K562 (cell line): Measurements from ENCODE around the gene PCP2. TPM values are rescaled to one million over a fixed set of nuclear protein-coding genes. Genes with fewer than 3 reads are reported as not detected.
A peak's percentile ranks its signal among the peaks of the same experiment; 100 is the strongest.

Experiments used
- CBX1 ChIP-seq: sonication (generic); IDR thresholded peaks from 2 replicates; pipeline ENCODE4 v1.6.1; 2016; ENCODE audit warnings: antibody characterized with exemption, low read depth, mild to moderate bottlenecking
- CREB3 ChIP-seq: fragments of 450-650 bp; conservative IDR thresholded peaks from 2 replicates; pipeline ENCODE4 v1.6.1; 2016; ENCODE audit warnings: missing genetic modification characterization, low read depth, mild to moderate bottlenecking, missing compliant biosample characterization, moderate library complexity
- E4F1 ChIP-seq: fragments of 250-450 bp; sonication (Bioruptor Pico); IDR thresholded peaks from 2 replicates; pipeline ENCODE4 v1.5.0; 2021; ENCODE audit warnings: mild to moderate bottlenecking, borderline replicate concordance
- FOXP1 ChIP-seq: sonication (generic); formaldehyde crosslinking; IDR thresholded peaks from 2 replicates; pipeline ENCODE4 v1.8.0; 2022; ENCODE audit warnings: mild to moderate bottlenecking, missing genetic modification reagents
- KLF6 ChIP-seq: fragments of 250-450 bp; sonication (Bioruptor Pico); IDR thresholded peaks from 2 replicates; pipeline ENCODE4 v1.4.0; 2020; ENCODE audit warnings: mild to moderate bottlenecking, moderate library complexity, borderline replicate concordance
- L3MBTL2 ChIP-seq: fragments of 450-650 bp; IDR thresholded peaks from 2 replicates; pipeline ENCODE4 v1.6.1; 2016; ENCODE audit warnings: mild to moderate bottlenecking, moderate library complexity
- MBD1 ChIP-seq: fragments of 250-450 bp; sonication (Bioruptor Pico); IDR thresholded peaks from 2 replicates; pipeline ENCODE4 v1.8.0; 2022; ENCODE audit warnings: inconsistent platforms
- MEF2D ChIP-seq: conservative IDR thresholded peaks from 2 replicates; pipeline ENCODE4 v1.6.1; 2016; ENCODE audit warnings: low read depth, missing genetic modification characterization, missing compliant biosample characterization
- MXI1 ChIP-seq: IDR thresholded peaks from 2 replicates; pipeline ENCODE4 v1.6.1; 2011; ENCODE audit warnings: low read depth, mild to moderate bottlenecking, improper control_type of control experiment, low read length
- NKRF ChIP-seq: fragments of 450-650 bp; IDR thresholded peaks from 2 replicates; pipeline ENCODE4 v1.6.1; 2016; ENCODE audit warnings: borderline replicate concordance
- RBM22 ChIP-seq: fragments of 200-400 bp; formaldehyde crosslinking; IDR thresholded peaks from 2 replicates; pipeline ENCODE4 v1.6.1; 2018; ENCODE audit warnings: low read length, low read depth; ENCODE audit not compliant: poor library complexity, severe bottlenecking
- SAP30 ChIP-seq: fragments of 200-600 bp; sonication (generic); IDR thresholded peaks from 2 replicates; pipeline ENCODE4 v1.6.1; 2012; ENCODE audit warnings: borderline replicate concordance, low read depth, mild to moderate bottlenecking, moderate library complexity, low read length, control low read depth, inconsistent platforms; ENCODE audit not compliant: insufficient read depth, poor library complexity, severe bottlenecking
- SRSF1 ChIP-seq: fragments of 200-400 bp; formaldehyde crosslinking; IDR thresholded peaks from 2 replicates; pipeline ENCODE4 v1.6.1; 2017; ENCODE audit warnings: mild to moderate bottlenecking, low read depth, low read length, moderate library complexity
- THRAP3 ChIP-seq: fragments of 450-650 bp; IDR thresholded peaks from 2 replicates; pipeline ENCODE4 v1.6.1; 2016; ENCODE audit warnings: mild to moderate bottlenecking, inconsistent platforms, borderline replicate concordance
- ZBTB43 ChIP-seq: sonication (generic); formaldehyde crosslinking; IDR thresholded peaks from 2 replicates; pipeline ENCODE4 v1.8.0; 2023; ENCODE audit warnings: mild to moderate bottlenecking, missing genetic modification reagents
- ZBTB8A ChIP-seq: fragments of 450-650 bp; IDR thresholded peaks from 2 replicates; pipeline ENCODE4 v1.6.1; 2018; ENCODE audit warnings: mild to moderate bottlenecking, moderate library complexity; ENCODE audit not compliant: partially characterized antibody
- ZKSCAN8 ChIP-seq: fragments of 200-800 bp; sonication (Bioruptor generic); IDR thresholded peaks from 2 replicates; pipeline ENCODE4 v1.6.1; 2016; ENCODE audit warnings: missing genetic modification characterization, missing compliant biosample characterization
- ZNF212 ChIP-seq: fragments of 450-650 bp; formaldehyde crosslinking; IDR thresholded peaks from 2 replicates; pipeline ENCODE4 v1.4.0; 2020; ENCODE audit warnings: mild to moderate bottlenecking
- ZNF445 ChIP-seq: fragments of 250-450 bp; sonication (Bioruptor Pico); IDR thresholded peaks from 2 replicates; pipeline ENCODE4 v1.4.0; 2020; ENCODE audit warnings: low read depth, mild to moderate bottlenecking, moderate library complexity
- polyA plus RNA-seq, 8 experiments: library from polyadenylated mRNA; depleted of rRNA in 4 of 8; stranded (reverse) in 5 of 8; unstranded in 3 of 8; fragments of >200 nt; fragmentation: Nextera tagmentation in 2 of 8; fragmentation: Illumina TruSeq in 1 of 8; extraction: Ambion mirVana in 2 of 8; extraction: Trizol in 1 of 8; gene quantifications; 2 replicates each; pipeline versions ENCODE4 v1.2.1 to v1.2.3, GENCODE V29; 2011 to 2014; ENCODE audit warnings: inconsistent platforms in 1 of 8, missing spikeins in 1 of 8
- total RNA-seq, 7 experiments: library from RNA; depleted of rRNA in 6 of 7; stranded (reverse); fragments of >200 nt in 6 of 7; fragmentation: Illumina TruSeq in 2 of 7; extraction: Trizol in 2 of 7; gene quantifications; 2 replicates each; pipeline versions ENCODE4 v1.2.1 to v1.2.3, GENCODE V29; 2011 to 2021; ENCODE audit warnings: low replicate concordance in 1 of 7

PCP2 gene
- total and polyA plus RNA-seq, 9 of the 15 experiments (the other 6 are each of a cell fraction or from before 2014, with no cell fraction given), result 0.17 to 1.3 (median 0.49) TPM; not detected in 3

GRCh38 chr19:7629347-7630054 lies 4.0 kb downstream of the PCP2 start, which contains the start of the genes PET100 and XAB2 (continued):
- TF ChIP-seq MEF2D (tag) (no peak), E4F1 (no peak), THRAP3 (no peak), ZKSCAN8 (no peak), RBM22 (no peak), ZNF212 (no peak), SRSF1 (no peak), ZBTB43 (CRISPR knock-in tag) (no peak), CBX1 (no peak), SAP30 (no peak), ZNF445 (no peak), NKRF (peak; percentile 92), FOXP1 (CRISPR knock-in tag) (no peak; the same call in 1 of the 2 replicates), MBD1 (CRISPR knock-in tag) (no peak), L3MBTL2 (peak; percentile 84), MXI1 (0 out of 2 replicates have a peak, but pooled peaks have one; percentile 13), ZBTB8A (no peak), KLF6 (CRISPR knock-in tag) (no peak), CREB3 (tag) (no peak)
